ENCODE results near the gene MVP.

MVP gene

DNA sequence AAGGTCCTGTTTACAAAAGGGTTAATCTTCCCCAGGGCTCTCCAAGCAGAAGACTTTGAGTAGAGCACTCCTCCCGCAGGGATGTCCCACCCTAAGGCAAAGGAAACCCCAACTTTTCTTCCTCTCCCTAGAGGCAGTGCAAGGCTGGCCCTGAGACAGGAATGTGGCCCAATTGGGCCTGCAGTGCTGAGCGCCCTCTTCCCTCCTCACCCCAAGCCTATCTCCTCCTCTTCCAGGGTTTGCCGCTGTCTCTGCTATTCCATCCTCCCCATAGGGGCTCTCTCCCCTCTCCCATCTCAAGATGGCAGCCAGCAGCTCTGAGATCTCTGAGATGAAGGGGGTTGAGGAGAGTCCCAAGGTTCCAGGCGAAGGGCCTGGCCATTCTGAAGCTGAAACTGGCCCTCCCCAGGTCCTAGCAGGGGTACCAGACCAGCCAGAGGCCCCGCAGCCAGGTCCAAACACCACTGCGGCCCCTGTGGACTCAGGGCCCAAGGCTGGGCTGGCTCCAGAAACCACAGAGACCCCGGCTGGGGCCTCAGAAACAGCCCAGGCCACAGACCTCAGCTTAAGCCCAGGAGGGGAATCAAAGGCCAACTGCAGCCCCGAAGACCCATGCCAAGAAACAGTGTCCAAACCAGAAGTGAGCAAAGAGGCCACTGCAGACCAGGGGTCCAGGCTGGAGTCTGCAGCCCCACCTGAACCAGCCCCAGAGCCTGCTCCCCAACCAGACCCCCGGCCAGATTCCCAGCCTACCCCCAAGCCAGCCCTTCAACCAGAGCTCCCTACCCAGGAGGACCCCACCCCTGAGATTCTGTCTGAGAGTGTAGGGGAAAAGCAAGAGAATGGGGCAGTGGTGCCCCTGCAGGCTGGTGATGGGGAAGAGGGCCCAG lies 7.3 kb upstream of the MVP start:
- TF ChIP-seq, protein P1, sequence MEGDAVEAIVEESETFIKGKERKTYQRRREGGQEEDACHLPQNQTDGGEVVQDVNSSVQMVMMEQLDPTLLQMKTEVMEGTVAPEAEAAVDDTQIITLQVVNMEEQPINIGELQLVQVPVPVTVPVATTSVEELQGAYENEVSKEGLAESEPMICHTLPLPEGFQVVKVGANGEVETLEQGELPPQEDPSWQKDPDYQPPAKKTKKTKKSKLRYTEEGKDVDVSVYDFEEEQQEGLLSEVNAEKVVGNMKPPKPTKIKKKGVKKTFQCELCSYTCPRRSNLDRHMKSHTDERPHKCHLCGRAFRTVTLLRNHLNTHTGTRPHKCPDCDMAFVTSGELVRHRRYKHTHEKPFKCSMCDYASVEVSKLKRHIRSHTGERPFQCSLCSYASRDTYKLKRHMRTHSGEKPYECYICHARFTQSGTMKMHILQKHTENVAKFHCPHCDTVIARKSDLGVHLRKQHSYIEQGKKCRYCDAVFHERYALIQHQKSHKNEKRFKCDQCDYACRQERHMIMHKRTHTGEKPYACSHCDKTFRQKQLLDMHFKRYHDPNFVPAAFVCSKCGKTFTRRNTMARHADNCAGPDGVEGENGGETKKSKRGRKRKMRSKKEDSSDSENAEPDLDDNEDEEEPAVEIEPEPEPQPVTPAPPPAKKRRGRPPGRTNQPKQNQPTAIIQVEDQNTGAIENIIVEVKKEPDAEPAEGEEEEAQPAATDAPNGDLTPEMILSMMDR (IDR thresholded peaks at IDR 0.05): no peak

DNA sequence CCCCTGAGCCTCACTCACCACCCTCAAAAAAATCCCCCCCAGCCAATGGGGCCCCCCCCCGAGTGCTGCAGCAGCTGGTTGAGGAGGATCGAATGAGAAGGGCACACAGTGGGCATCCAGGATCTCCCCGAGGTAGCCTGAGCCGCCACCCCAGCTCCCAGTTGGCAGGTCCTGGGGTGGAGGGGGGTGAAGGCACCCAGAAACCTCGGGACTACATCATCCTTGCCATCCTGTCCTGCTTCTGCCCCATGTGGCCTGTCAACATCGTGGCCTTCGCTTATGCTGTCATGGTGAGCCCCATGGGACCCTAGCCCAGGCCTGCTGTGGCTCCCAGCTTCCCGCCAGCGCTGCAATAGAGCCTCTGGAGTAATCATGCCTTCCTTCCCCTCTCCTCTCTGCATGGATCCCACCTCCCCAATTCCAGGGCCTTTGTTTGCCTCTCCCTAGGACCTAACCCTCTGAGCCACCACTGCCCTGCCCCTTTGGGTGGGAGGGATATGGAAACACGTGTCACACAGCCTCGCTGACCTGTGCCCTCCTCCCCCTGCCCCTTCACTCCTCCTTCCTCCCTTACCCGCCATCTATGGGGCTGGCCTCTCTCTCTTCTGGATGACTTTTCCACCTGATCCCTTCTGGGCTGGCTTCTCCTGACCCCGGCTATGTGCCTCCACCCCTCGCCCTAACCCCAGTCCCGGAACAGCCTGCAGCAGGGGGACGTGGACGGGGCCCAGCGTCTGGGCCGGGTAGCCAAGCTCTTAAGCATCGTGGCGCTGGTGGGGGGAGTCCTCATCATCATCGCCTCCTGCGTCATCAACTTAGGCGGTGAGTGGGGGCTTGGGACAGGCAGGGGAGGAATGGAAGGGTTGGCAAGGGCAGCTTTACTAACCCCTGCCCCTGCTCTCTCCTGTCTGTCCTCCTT lies 6.4 kb upstream of the MVP start:
- TF ChIP-seq, protein P1 (IDR thresholded peaks at IDR 0.05): no peak

DNA sequence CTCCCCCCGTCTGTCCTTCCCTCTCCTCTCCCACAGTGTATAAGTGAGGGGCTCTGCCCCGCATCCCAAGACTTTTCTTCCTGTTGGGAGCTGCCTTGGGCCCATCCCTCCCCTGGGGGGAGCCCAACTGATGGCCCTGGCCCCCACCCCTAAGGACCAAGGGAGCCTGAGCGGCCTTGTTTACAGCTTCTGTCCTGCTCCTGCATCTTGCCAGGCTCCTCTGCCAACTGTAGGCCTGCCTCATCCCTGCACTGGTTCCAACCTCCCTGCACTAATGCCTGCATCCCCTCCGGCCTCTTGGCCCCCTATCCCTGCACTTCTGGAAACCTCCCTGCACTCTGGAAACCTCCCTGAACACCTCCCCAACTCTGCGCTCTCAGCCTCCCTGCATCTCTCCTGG lies 5.7 kb upstream of the MVP start:
- TF ChIP-seq, protein P1 (IDR thresholded peaks at IDR 0.05): no peak

DNA sequence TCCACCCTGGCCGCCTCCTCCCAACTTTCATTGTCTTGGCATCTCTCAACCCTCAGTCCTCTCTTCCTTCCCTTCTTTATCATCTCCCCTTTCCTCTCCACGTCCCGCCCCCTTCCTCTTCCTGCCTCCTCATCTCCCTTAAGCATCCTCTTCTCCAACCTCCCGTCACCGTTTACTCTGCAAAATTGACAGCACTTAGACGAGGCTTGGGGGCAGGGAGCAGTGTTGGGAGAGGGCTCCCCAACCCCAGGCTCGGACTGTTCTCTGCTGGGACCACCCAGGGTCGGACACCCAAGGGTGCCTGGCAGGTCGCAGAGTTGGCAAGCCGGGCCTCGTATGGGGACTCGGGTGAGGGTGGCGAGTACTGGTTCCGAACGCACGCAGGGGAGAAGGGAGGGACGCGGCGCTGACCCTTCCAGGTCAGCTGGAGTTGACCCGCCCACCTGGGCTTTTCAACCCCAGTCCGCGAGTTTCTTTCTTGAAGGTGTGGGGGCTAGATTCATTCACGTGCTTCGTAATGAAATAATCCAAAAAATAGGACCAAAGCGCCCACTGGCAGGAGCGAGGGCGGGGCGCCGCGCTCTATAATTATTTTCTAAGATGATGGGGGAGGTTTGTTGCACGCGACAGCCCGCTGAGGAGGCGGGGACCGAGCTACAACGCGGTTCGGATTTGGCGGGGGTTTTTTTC lies 5.1 kb upstream of the MVP start:
- TF ChIP-seq, protein P1 (IDR thresholded peaks at IDR 0.05): no peak

DNA sequence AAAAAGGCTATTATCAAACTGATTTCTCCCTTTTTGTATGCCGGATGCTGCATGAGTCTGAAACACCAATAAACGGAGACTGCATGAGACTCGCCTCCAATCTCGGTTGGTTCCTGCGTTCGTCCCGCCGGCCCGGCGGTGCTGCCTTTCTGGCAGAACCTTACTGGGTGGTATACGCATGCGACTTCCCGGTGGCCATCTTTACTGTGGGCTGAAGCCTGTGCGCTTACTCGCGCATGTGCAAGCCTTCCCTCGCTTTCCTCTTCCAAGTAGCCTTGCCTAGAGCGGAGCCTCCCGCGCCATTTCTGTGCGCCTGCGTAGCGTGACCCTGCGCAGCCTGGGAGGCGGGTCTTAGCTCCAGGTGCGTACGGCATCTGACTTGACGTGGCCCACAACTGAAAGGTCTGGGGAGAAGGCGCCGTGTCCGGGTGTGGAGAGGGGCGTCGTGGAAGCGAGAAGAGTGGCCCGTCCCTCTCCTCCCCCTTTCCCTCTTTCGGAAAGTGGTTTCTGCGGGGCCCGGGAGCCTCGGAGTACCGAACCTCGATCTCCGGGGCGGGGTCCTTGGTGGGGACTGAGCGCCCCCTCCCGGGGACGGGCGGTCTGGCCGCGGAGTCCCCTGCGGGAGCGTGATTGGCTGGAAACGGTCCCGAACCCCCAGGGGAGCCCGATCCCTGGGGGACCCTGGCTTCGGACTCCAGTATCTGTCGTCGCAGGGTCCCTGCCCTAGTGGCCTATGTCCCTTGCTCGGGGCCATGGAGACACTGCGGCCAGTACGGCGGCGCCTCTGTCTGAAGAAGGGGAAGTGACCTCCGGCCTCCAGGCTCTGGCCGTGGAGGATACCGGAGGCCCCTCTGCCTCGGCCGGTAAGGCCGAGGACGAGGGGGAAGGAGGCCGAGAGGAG lies 4.2 kb upstream of the MVP start, which contains the start of gene PAGR1:
TSS of gene PAGR1 (plus strand) at position 360 of the 901 bp plus-strand sequence. CDS start at position 734, 374 bp downstream.
- TF ChIP-seq, protein P1 (IDR thresholded peaks at IDR 0.05): peak; percentile 93

DNA sequence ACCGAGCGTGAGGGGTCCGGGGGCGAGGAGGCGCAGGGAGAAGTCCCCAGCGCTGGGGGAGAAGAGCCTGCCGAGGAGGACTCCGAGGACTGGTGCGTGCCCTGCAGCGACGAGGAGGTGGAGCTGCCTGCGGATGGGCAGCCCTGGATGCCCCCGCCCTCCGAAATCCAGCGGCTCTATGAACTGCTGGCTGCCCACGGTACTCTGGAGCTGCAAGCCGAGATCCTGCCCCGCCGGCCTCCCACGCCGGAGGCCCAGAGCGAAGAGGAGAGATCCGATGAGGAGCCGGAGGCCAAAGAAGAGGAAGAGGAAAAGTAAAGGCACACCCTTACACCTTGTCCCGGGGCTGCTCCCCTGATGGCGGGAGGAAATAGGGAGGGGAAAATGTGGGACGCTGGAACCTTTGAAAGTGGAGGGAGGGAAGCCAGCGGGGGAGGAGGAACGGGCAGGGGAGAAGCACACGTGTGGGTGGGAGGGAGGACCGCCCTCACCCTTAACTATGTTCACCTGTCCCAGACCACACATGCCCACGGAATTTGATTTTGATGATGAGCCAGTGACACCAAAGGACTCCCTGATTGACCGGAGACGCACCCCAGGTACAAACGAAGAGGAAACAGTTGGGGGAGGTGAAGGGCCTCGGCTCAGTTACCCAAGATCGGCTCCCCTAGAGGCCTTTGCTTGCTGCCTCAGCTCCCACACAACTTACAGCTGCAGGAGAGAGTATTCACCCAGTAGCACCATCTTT lies 3.4 kb upstream of the MVP start:
- TF ChIP-seq, protein P1 (IDR thresholded peaks at IDR 0.05): no peak

Data from LNCAP (cell line).